ENCODE data around the gene RAB26.
"Not testable (repeated sequence)": the region's sequence is repeated elsewhere in the genome, so short reads cannot be mapped to it uniquely, and the experiment has no call there.

The RAB26 gene

DNA sequence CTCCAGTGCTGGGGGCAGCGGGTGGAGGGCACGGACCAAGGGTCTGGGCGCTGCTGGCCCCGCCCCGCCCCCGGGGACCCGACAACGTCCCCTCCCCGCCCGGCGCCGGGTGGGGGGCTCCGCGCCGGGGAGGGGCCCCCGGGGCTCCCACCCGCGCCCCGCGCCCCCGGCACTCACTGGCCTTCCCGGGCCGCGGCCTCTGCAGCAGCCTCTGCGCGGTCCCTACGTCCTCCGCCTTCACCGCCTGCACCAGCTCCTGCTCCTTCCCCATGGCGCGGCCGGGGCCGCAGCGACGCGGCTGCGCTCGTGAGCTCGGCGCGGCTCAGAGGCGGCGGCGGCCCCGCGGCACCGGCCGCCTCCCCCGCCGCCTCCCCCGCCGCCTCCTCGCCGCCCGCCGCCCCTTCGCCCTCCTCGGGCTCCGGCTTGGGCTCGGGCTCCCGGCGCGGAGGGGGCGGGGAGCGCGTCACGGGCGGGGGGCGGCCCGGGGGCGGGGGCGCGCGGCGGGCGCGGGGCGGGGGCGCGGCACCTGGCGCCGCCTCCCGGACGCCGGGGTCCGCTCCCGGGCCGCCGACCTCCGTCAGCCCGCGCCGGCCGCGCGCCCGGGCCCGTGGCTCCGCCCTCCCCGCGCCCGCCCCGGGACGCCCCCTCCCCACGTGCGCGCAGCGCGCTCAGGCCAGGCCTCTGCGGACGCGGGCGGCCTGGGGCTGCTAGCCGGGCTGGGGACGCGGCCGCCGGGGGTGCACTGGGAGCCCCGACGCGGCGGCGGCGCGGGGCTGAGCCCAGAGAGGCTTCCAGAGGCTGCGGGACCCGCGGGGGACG, 47.9 kb downstream of the RAB26 start, which contains the start of gene CASKIN1:
CASKIN1 (minus strand) TSS at position 444 of the 819 bp plus-strand sequence; CDS start at position 271, 173 bp downstream.
- DNase-seq (ENCODE audit: low read depth) = no peak

DNA sequence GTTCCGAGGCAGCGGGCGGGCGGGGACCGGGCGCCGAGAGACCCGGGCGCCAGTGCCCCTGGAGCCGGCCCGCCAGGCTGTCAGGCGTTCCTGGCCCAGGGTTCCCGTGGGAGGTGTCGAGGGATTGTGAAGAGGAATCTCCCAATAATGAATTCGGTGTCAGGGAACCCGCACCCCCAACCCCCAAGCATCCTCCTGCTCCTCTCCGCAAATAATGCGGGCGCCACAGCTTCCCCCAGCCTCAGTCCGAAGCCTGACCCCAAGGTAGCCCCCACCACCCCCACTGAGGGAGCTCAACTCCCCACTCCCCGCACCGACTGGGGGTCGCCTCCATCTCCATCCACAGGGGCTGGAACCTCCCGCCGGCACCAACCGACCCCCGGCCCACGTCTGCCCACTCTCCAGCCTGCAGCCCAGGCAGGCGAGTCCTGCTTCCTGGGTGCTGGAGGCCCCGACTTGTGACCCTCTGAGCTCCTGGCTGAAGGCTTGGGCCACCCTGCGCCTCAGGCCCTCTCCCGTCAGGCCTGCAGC, 48.6 kb downstream of the RAB26 start:
- no peak for DNase-seq (ENCODE audit: low read depth)

DNA sequence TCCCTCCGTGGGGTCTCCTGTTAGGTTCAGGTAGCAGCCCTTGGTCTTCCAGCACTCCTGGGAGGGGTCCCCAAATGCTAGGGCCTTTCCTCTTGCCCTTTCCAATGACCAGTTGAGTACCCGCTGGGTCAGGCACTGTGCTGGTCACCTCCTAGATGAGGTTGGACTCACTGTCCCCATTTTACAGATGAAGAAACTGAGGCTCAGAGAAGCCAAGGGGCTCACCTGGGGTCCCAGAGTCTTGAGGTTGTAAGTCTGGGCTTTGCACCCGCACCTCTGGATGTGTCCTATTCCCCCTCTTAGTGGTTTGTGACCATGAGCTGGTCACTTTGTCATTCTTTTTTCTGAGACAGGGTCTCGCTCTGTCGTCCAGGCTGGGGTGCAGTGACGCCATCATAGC, 49.3 kb downstream of the RAB26 start:
- no peak for DNase-seq (ENCODE audit: low read depth)

DNA sequence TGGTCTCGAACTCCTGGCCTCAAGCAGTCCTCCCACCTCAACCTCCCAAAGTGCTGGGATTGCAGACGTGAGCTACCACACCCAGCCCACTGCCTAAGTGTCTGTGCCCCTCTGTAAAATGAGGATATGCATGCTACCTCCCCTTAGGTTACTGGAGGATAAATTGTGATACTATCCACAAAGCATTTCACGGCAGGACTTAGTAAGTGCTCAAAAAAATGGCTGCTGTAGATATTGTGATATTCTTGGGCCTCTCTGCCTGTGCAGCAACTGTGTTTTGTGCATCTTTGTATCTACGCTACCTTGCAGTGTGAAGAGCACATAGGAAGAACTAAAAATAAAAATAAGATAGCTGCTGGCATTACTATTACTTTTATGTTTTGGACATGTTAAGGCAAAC, 49.9 kb downstream of the RAB26 start:
- no peak for DNase-seq (ENCODE audit: low read depth)

DNA sequence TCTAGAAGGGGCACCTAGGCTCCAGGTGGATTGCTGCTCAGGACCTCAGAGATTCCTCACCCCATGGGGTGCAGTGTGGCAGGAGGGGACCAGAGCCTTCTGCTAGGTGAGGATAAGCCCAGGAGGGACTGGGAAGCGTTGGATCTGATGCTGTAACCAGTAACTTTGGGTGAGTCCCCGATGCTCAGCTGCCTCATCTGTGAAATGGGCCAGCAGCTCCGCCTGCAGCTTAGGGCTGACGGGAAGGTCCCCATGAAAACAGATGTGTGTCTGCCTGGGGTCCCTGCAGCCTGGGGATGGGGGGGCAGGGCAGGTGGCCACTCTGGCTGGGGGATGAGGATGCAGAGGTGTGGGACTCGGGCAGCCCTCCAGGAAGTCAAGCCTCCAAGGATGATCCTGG, 50.7 kb downstream of the RAB26 start:
- no peak for DNase-seq (ENCODE audit: low read depth)

DNA sequence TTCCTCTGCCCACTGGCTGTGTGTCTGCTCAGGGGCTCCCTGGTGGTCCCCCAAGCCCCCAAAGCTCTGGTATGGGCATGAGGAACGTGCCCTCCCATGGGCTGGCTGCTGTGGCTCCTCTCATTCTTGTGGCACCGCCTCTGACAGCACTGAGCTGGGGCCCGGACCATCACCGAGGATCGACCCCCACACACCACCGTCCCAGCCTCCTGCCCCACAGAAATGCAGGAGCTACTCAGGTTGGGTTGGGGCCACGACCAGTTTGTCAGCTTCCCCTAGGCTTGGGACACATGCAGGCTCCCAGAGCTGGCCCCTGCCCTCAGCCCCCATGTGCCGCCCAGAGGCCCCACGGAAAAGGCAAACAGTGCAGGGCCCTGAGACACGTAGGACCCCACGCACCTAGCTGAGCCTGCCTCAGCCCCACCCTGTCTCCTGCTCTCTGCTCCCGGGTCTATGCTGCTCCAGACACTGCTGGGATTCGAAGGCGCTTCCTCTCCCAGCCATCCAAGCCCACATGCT, 51.3 kb downstream of the RAB26 start:
- DNase-seq (ENCODE audit: low read depth) = no peak

DNA sequence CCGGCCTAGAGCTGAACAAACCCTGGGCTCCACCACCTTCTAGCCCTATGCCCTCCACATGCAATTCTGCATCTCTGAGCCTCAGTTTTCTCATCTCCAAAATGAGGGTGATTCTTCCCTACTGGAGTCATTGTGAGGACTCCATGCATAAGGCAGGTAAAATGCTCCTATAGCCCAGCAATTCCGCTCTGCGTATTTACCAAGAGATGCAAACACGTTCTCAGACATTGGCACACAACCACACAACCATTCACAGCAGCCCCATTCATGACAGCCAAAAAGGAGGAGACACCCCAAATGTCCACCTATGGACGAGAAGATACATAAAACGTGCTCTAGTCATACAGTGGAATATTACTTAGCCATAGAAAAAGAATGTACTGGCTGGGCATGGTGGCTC, 51.9 kb downstream of the RAB26 start:
- no peak for DNase-seq (ENCODE audit: low read depth)

DNA sequence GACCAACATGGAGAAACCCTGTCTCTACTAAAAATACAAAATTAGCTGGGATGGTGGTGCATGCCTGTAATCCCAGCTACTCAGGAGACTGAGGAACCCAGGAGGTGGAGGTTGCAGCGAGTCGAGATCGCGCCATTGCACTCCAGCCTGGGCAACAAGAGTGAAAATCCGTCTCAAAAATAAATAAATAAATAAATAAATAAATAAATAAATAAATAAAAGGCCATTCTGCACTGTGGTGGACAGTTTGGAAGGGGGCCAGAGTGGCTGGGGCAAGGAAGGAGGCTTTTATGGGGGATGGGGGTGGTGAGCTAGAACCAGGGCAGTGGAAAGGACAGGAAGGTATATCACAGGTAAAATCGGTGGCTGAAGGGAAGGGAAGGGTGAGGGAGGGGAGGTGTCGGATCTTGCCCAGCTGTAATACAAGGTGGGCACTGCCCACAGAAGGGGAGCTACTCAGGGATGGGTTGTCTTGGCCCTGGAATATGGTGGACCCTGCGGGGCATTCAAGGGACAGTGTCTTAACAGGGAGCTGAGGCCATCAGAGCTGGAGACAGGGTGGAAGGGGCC, 54.8 kb downstream of the RAB26 start:
- not testable (repeated sequence) for DNase-seq (ENCODE audit: low read depth)

Data from stimulated activated CD8-positive, alpha-beta memory T cell treated with anti-CD3 and anti-CD28 coated beads, Interleukin-12 subunit alpha, Interleukin-12 subunit beta, amount 100 ng/mL, for 1 hour (primary cell).